Esophagus squamous epithelium (tissue), 5 donors: ENCODE results near the gene MPC1L. TPM values are rescaled to one million over a fixed set of nuclear protein-coding genes. Genes with fewer than 3 reads are reported as not detected.

Experiments used
- DNase-seq: peaks from one replicate; lab custom pipeline; 2025; lab: John Stamatoyannopoulos, UW
- H3K27ac ChIP-seq, 4 donors: fragments of 200-600 bp; sonication (generic); one replicate each; pipeline ENCODE4 v1.5.1; 2016 to 2019; ENCODE audit warnings: mild to moderate bottlenecking in 1 of 4
- H3K27me3 ChIP-seq, 4 donors: fragments of 200-600 bp; sonication (generic); 1 replicate in 3 of 4; 2 replicates in 1 of 4; pipeline versions ENCODE4 v1.5.1 to v1.6.0; 2017 to 2021; ENCODE audit warnings: antibody characterized with exemption in 1 of 4
- H3K36me3 ChIP-seq, 3 donors: fragments of 200-600 bp; sonication (generic); one replicate each; pipeline ENCODE4 v1.5.1; 2016 to 2019
- H3K4me1 ChIP-seq, 3 donors: fragments of 200-600 bp; sonication (generic); one replicate each; pipeline ENCODE4 v1.5.1; 2017 to 2019
- H3K4me3 ChIP-seq, 4 donors: fragments of 200-600 bp; sonication (generic); 1 replicate in 3 of 4; 2 replicates in 1 of 4; pipeline ENCODE4 v1.5.1; 2016 to 2019; ENCODE audit warnings: mild to moderate bottlenecking in 2 of 4, moderate library complexity in 1 of 4
- H3K9me3 ChIP-seq, 3 donors: fragments of 200-600 bp; sonication (generic); one replicate each; pipeline ENCODE4 v1.5.1; 2016 to 2019
- POLR2A ChIP-seq, 4 donors: fragments of 450-650 bp; IDR thresholded peaks; one replicate each; pipeline ENCODE4 v1.6.1; 2017; ENCODE audit warnings: antibody characterized with exemption in 4 of 4, mild to moderate bottlenecking in 4 of 4, moderate library complexity in 3 of 4
- WGBS, 2 donors: methylation state at CpG; one replicate each; pipeline ENCODE4 v1.1.5; 2018; 5-methylcytosine and 5-hydroxymethylcytosine counted together
- intact Hi-C: fragments of 100-400 bp; cut with DNase I; formaldehyde crosslinking; loops from one replicate; pipeline ENCODE4 v1.15.0; 2022
- total RNA-seq, 4 donors: library from RNA; depleted of rRNA; stranded (reverse); fragments of >200 nt; gene quantifications; one replicate each; pipeline ENCODE4 v1.1.0, GENCODE V29; 2016
- TF ChIP-seq, protein P1 (sequence below), 6 experiments: fragments of 450-650 bp in 4 of 6; fragments of 200-600 bp in 2 of 6; sonication (generic) in 2 of 6; IDR thresholded peaks; one replicate each; pipeline ENCODE4 v1.5.1; 2016 to 2019; ENCODE audit warnings: antibody characterized with exemption in 6 of 6, mild to moderate bottlenecking in 4 of 6, moderate library complexity in 4 of 6
- donor health status: DM: yes; HTN: yes; CAD: no.

Gene MPC1L
- total RNA-seq, 4 donors from 2014 or later: not detected

DNA sequence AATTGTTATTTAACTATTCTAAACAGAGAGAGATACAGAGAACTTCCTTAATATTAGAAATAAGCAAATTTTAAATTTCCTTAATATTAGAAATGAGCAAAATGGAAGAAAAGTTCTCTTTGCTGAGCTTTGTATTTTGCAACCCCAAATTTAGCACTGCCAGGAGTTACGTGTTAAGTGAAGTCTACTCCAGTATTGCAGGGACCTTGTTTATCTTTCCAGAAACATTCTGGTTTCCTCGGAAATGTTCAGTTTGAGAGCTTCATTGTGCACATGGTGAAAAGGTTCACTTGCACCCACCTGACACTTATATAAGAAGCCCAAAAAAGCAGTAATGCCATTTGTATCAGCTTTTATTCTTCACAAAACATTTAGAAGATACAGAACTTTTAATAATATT lies 30.3 kb downstream of the MPC1L start:
- Histone ChIP-seq H3K9me3 (no peaks in the 10 kb centered on the region), H3K36me3 (peaks cover 0 to 46% (median 4%) of the 10 kb centered on the region in 3 donors), H3K4me1 (no peaks in the 10 kb centered on the region), H3K27me3 (no peaks in the 10 kb centered on the region), H3K27ac (peak overlapping the region in 1 of 4 donors; percentile 21), H3K4me3 (no peak overlapping the region)
- WGBS, 2 donors: 64 to 84% methylated on average over 2 of the region's 2 CpGs
- TF ChIP-seq, protein P1, sequence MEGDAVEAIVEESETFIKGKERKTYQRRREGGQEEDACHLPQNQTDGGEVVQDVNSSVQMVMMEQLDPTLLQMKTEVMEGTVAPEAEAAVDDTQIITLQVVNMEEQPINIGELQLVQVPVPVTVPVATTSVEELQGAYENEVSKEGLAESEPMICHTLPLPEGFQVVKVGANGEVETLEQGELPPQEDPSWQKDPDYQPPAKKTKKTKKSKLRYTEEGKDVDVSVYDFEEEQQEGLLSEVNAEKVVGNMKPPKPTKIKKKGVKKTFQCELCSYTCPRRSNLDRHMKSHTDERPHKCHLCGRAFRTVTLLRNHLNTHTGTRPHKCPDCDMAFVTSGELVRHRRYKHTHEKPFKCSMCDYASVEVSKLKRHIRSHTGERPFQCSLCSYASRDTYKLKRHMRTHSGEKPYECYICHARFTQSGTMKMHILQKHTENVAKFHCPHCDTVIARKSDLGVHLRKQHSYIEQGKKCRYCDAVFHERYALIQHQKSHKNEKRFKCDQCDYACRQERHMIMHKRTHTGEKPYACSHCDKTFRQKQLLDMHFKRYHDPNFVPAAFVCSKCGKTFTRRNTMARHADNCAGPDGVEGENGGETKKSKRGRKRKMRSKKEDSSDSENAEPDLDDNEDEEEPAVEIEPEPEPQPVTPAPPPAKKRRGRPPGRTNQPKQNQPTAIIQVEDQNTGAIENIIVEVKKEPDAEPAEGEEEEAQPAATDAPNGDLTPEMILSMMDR (IDR thresholded peaks at IDR 0.05): no peak
- no peak for TF ChIP-seq POLR2A (IDR thresholded peaks at IDR 0.05)
- no peak for DNase-seq
- intact Hi-C loops: loop anchor here (10.0 kb wide), 1 partner anchor 141 kb away; no protein-coding TSS in a partner anchor

DNA sequence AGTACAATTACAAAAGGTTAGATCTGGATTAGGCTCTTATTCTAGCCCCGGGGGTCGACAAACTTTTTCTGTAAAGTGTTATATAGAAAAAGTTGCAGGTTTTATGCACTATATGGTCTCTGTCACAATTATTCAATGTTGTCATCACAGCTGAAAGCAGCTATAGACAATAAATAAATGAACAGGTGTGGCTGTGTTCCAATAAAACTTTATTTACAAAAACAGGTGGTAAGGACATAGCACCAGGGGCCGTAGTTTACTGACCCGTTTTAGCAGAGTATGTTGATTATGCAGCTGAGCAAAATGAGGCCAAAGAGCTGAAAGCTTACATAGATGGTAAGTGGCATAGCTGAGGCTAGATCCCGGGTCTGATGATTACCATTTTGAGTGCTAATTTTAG lies 37.2 kb downstream of the MPC1L start:
- no peaks in the 10 kb centered on the region for H3K9me3 ChIP-seq
- no peak for DNase-seq
- no peaks in the 10 kb centered on the region for H3K4me1 ChIP-seq
- no peaks in the 10 kb centered on the region for H3K27me3 ChIP-seq
- intact Hi-C loops: no loop called here
- H3K27ac ChIP-seq: no peak overlapping the region
- H3K36me3 ChIP-seq: peaks cover 0 to 78% (median 0%) of the 10 kb centered on the region in 3 donors
- 88 to 93% methylated on average over 5 of the region's 5 CpGs for WGBS, 2 donors
- no peak for TF ChIP-seq POLR2A (IDR thresholded peaks at IDR 0.05)
- TF ChIP-seq, protein P1 (IDR thresholded peaks at IDR 0.05): no peak
- no peak overlapping the region for H3K4me3 ChIP-seq

- WGBS, 2 donors: 75 to 88% methylated on average over 2 of the region's 2 CpGs
- Histone ChIP-seq H3K27ac (no peak overlapping the region), H3K36me3 (peaks cover 0 to 83% (median 0%) of the 10 kb centered on the region in 3 donors), H3K4me3 (no peak overlapping the region), H3K27me3 (no peaks in the 10 kb centered on the region), H3K9me3 (no peaks in the 10 kb centered on the region), H3K4me1 (no peaks in the 10 kb centered on the region)
- TF ChIP-seq, protein P1 (IDR thresholded peaks at IDR 0.05): no peak
- TF ChIP-seq POLR2A (IDR thresholded peaks at IDR 0.05): no peak
- intact Hi-C loops: no loop called here
- DNase-seq: no peak
These were observed 38.3 kb downstream of the MPC1L start for GRCh38 chrX:40661489-40661888.

GRCh38 chrX:40663078-40663740 lies 40.0 kb downstream of the MPC1L start:
- H3K27me3 ChIP-seq: no peaks in the 10 kb centered on the region
- H3K4me3 ChIP-seq: no peak overlapping the region
- TF ChIP-seq, protein P1 (IDR thresholded peaks at IDR 0.05): no peak
- no peak for TF ChIP-seq POLR2A (IDR thresholded peaks at IDR 0.05)
- H3K9me3 ChIP-seq: no peaks in the 10 kb centered on the region
- 93 to 96% methylated on average over 3 of the region's 3 CpGs for WGBS, 2 donors
- DNase-seq: no peak
- H3K36me3 ChIP-seq: peaks cover 0 to 84% (median 0%) of the 10 kb centered on the region in 3 donors
- intact Hi-C loops: no loop called here
- no peaks in the 10 kb centered on the region for H3K4me1 ChIP-seq
- no peak overlapping the region for H3K27ac ChIP-seq

- Histone ChIP-seq H3K27me3 (no peaks in the 10 kb centered on the region), H3K27ac (no peak overlapping the region), H3K9me3 (no peaks in the 10 kb centered on the region), H3K4me1 (no peaks in the 10 kb centered on the region), H3K4me3 (no peak overlapping the region), H3K36me3 (peaks cover 0 to 84% (median 0%) of the 10 kb centered on the region in 3 donors)
- intact Hi-C loops: no loop called here
- DNase-seq: no peak
- TF ChIP-seq, protein P1 (IDR thresholded peaks at IDR 0.05): no peak
- TF ChIP-seq POLR2A (IDR thresholded peaks at IDR 0.05): no peak
- WGBS, 2 donors: 62 to 66% methylated on average over 6 of the region's 6 CpGs
These were observed 40.8 kb downstream of the MPC1L start for GRCh38 chrX:40663880-40664630.
